Measurements from ENCODE around the gene PRR33.

The PRR33 gene

DNA sequence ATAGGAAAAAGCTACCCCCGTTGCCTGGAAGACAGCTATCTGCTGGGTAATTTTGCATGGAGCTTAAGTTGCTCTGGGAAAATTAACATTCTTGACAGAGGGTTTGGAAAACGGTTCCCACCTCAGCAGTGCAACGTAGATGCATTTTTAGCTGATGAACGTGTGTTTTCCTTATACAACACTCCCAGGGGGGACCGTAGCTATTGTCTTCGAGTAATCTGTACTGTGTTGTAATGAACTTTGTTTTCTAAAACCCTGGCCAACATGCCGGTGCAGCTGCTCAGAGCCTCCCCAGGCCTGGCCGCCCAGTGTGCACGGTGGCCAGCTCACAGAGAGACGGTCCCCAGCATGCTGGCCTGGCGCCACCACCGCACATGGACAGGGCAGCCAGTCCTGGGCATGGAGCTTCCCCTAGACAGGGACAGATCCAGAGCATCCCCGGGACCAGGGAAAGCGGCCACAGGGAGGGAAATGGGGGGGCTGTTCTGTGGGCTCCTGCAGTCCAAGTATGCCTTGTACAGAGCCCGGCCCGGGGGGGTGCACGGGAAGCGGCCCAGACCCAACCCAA is 30.0 kb upstream of the PRR33 start:
- no peak overlapping the region for H3K4me3 ChIP-seq (ENCODE audit: low read depth, low read length)
- TF ChIP-seq CTCF (IDR thresholded peaks at IDR 0.05; ENCODE audit: low read depth, low read length): no peak

GRCh38 chr11:1920909-1921573 is 29.3 kb upstream of the PRR33 start:
- no peak for TF ChIP-seq CTCF (IDR thresholded peaks at IDR 0.05; ENCODE audit: low read depth, low read length)
- H3K4me3 ChIP-seq (ENCODE audit: low read depth, low read length): no peak overlapping the region

DNA sequence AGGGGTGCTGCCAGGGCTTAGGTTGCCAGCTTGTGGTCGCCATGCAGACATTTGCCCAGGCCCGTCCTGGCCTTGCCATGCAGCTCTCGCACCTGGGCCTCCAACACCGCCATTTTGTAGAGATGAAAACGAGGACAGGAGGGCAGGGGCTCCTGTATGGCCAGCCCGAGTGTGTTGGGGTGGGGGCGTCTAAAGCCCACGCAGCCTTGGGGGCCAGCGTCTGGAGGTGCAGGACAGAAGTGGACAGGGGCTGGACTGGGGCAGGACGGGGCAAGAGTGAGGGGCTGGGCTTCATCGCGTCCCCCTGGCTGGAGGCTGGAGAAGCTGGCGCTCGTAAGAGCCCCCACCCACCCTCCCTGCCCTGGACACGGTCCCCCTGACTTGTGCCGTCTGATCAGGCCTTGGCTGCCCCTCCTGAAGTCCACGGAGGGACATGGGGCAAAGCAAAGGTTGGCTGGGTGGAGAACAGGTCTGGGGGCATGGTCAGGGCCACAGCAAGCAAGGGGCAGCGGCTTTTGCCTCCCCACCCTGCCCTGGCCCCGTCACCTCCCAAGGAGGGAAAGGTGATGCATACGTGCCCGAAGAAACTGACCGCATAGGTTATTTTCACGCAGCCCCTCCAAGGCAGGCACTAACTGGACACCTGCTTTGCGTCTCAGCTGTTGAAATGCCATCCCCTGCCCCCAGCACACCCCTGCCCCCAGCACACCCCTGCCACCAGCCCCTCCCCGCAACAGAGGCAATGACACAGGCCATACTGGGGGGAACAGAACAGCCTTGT is 28.6 kb upstream of the PRR33 start:
- TF ChIP-seq CTCF (IDR thresholded peaks at IDR 0.05; ENCODE audit: low read depth, low read length): no peak
- no peak overlapping the region for H3K4me3 ChIP-seq (ENCODE audit: low read depth, low read length)

DNA sequence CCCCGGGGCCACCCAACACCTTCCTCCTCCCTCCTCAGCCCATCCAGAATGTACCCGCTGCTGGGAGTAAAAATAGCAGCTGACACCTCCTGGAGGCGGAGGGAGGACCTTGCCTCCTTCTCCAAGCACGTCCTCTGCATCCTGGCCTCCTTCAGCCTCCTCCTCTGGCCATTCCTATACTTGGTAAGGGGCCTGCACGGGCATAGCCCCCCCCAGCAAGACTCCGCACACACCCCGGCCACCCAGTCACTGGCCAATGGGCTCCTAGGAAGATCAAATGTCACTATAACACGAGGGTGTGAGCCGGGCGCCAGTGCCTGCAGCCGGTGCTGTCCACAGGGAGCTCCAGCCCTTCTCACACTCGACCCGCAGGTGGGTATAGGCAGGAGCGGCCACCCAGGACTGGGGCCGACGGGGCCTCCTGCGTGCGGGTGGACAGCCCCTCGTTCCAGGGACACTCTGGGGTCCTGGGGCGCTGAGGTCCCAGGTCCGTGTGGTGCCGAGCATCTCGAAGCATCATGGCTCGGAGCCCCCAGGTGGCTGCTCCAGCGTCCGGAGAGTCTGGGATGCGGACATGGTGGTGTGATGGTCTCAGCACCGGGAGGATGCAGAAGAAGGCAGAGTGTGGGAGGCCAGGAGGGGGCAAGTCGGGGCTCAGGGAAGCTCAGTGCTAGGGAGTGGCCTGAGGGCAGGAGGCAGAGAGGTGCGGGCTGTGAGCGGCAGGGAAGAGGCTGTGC is 27.9 kb upstream of the PRR33 start, which contains the start of gene TNNT3:
Gene TNNT3 (plus strand): TSS at position 313 of the 737 bp plus-strand sequence. CDS start 3,172 bp downstream, outside the sequence.
- no peak within 1 kb of the TSS for H3K4me3 ChIP-seq (ENCODE audit: low read depth, low read length)
- TF ChIP-seq CTCF (IDR thresholded peaks at IDR 0.05; ENCODE audit: low read depth, low read length): no peak

- TF ChIP-seq CTCF (IDR thresholded peaks at IDR 0.05; ENCODE audit: low read depth, low read length): no peak
- no peak overlapping the region for H3K4me3 ChIP-seq (ENCODE audit: low read depth, low read length)
Measured at GRCh38 chr11:1918436-1919315, 27.0 kb upstream of the PRR33 start.

GRCh38 chr11:1917523-1918435 is 26.1 kb upstream of the PRR33 start:
- TF ChIP-seq CTCF (IDR thresholded peaks at IDR 0.05; ENCODE audit: low read depth, low read length): no peak
- no peak overlapping the region for H3K4me3 ChIP-seq (ENCODE audit: low read depth, low read length)
